DOHH2 (cell line): ENCODE data around the gene NUP42.

Experiments used
- H3F3A ChIP-seq: fragments of 200-600 bp; sonication (generic), shearing (Covaris generic); 2 replicates; pipeline ENCODE4 v1.6.0; 2016; ENCODE audit warnings: antibody characterized with exemption, mild to moderate bottlenecking; ENCODE audit not compliant: control insufficient read depth, insufficient read depth
- H3K27ac ChIP-seq: fragments of 200-600 bp; sonication (generic); 2 replicates; pipeline ENCODE4 v1.5.1; 2014; ENCODE audit warnings: low read depth, mild to moderate bottlenecking, low read length, moderate library complexity
- H3K27me3 ChIP-seq: fragments of 200-600 bp; sonication (generic); 2 replicates; pipeline ENCODE4 v1.6.1; 2014; ENCODE audit warnings: mild to moderate bottlenecking, low read length, mixed read lengths; ENCODE audit not compliant: control insufficient read depth
- H3K36me3 ChIP-seq: fragments of 200-600 bp; sonication (generic); 2 replicates; pipeline ENCODE4 v1.6.1; 2014; ENCODE audit warnings: mild to moderate bottlenecking, low read length, moderate library complexity, mixed read lengths; ENCODE audit not compliant: control insufficient read depth
- H3K4me1 ChIP-seq: fragments of 200-600 bp; sonication (generic); 2 replicates; pipeline ENCODE4 v1.6.1; 2014; ENCODE audit warnings: mild to moderate bottlenecking, low read length, mixed read lengths; ENCODE audit not compliant: control insufficient read depth
- H3K4me2 ChIP-seq: fragments of 200-600 bp; sonication (generic); 2 replicates; pipeline ENCODE4 v1.6.0; 2014; ENCODE audit warnings: mild to moderate bottlenecking, low read length, moderate library complexity
- H3K4me3 ChIP-seq: fragments of 200-600 bp; sonication (generic); 2 replicates; pipeline ENCODE4 v1.5.1; 2014; ENCODE audit warnings: mild to moderate bottlenecking, low read length, mixed read lengths
- H3K79me2 ChIP-seq: fragments of 200-600 bp; sonication (generic); 2 replicates; pipeline ENCODE4 v1.6.1; 2014; ENCODE audit warnings: mild to moderate bottlenecking, low read length, mixed read lengths; ENCODE audit not compliant: control insufficient read depth
- H3K9me2 ChIP-seq: fragments of 200-600 bp; sonication (generic); replicated peaks from 2 replicates; pipeline ENCODE4 v1.6.1; 2014; ENCODE audit warnings: mild to moderate bottlenecking, low read length, mixed read lengths; ENCODE audit not compliant: control insufficient read depth
- H3K9me3 ChIP-seq: fragments of 200-600 bp; sonication (generic); 2 replicates; pipeline ENCODE4 v1.6.1; 2014; ENCODE audit warnings: antibody characterized with exemption, low read length, mixed read lengths; ENCODE audit not compliant: control insufficient read depth, insufficient read depth
- H4K20me1 ChIP-seq: fragments of 200-600 bp; sonication (generic); 2 replicates; pipeline ENCODE4 v1.6.0; 2014; ENCODE audit warnings: low read depth, mild to moderate bottlenecking, antibody characterized with exemption, low read length, moderate library complexity; ENCODE audit not compliant: control insufficient read depth, insufficient read depth
- CTCF ChIP-seq: fragments of 200-600 bp; sonication (generic); IDR thresholded peaks from one replicate; pipeline ENCODE4 v1.5.1; 2014; ENCODE audit warnings: antibody characterized with exemption, mild to moderate bottlenecking, low read depth, low read length; ENCODE audit not compliant: poor library complexity, severe bottlenecking
- EZH2phosphoT487 ChIP-seq: fragments of 200-600 bp; sonication (generic); IDR thresholded peaks from 2 replicates; pipeline ENCODE4 v1.6.1; 2017; ENCODE audit warnings: borderline replicate concordance, mild to moderate bottlenecking, antibody characterized with exemption, low read length, moderate library complexity, mixed read lengths

NUP42 gene

GRCh38 chr7:23205909-23206767 lies 24.3 kb downstream of the NUP42 start:
- Histone ChIP-seq H3F3A (0 out of 2 replicates have a peak, but pooled peaks cover 5% of the 10 kb centered on the region), H3K79me2 (no peaks in the 10 kb centered on the region), H3K27ac (no peak overlapping the region), H3K9me3 (no peaks in the 10 kb centered on the region), H3K4me3 (no peak overlapping the region), H4K20me1 (no peaks in the 10 kb centered on the region), H3K4me1 (peaks cover 7% of the 10 kb centered on the region; the same call in 1 of the 2 replicates), H3K36me3 (peaks cover 23% of the 10 kb centered on the region), H3K4me2 (no peak overlapping the region), H3K27me3 (no peaks in the 10 kb centered on the region), H3K9me2 (no peaks in the 10 kb centered on the region)
- TF ChIP-seq CTCF (no peak), EZH2phosphoT487 (no peak)

GRCh38 chr7:23207021-23207420 lies 25.2 kb downstream of the NUP42 start:
- TF ChIP-seq CTCF = no peak
- no peak for TF ChIP-seq EZH2phosphoT487
- H3K4me3 ChIP-seq = no peak overlapping the region

GRCh38 chr7:23207884-23208283 lies 26.0 kb downstream of the NUP42 start:
- H3K4me2 ChIP-seq = no peak overlapping the region
- TF ChIP-seq EZH2phosphoT487 (no peak), CTCF (no peak)
- H3K36me3 ChIP-seq = peaks cover 13% of the 10 kb centered on the region; the same call in 1 of the 2 replicates
- H3K9me2 ChIP-seq = no peaks in the 10 kb centered on the region
- H3K27me3 ChIP-seq = no peaks in the 10 kb centered on the region
- no peak overlapping the region for H3K4me3 ChIP-seq
- H3K4me1 ChIP-seq = peaks cover 7% of the 10 kb centered on the region; the same call in 1 of the 2 replicates
- no peaks in the 10 kb centered on the region for H4K20me1 ChIP-seq
- H3F3A ChIP-seq = 0 out of 2 replicates have a peak, but pooled peaks cover 5% of the 10 kb centered on the region
- no peaks in the 10 kb centered on the region for H3K9me3 ChIP-seq
- H3K27ac ChIP-seq = no peak overlapping the region
- no peaks in the 10 kb centered on the region for H3K79me2 ChIP-seq

More at GRCh38 chr7:23207021-23207420, 25.2 kb downstream of the NUP42 start:
- Histone ChIP-seq H3K79me2 (no peaks in the 10 kb centered on the region), H3K4me2 (no peak overlapping the region), H3K9me2 (no peaks in the 10 kb centered on the region), H3K9me3 (no peaks in the 10 kb centered on the region), H4K20me1 (no peaks in the 10 kb centered on the region), H3K27me3 (no peaks in the 10 kb centered on the region), H3F3A (0 out of 2 replicates have a peak, but pooled peaks cover 5% of the 10 kb centered on the region), H3K27ac (no peak overlapping the region), H3K4me1 (peaks cover 7% of the 10 kb centered on the region; the same call in 1 of the 2 replicates), H3K36me3 (peaks cover 16% of the 10 kb centered on the region; the same call in 1 of the 2 replicates)
